ENCODE measurements around the gene COA8.

- no peak for TF ChIP-seq CTCF (conservative IDR thresholded peaks at IDR 0.05; ENCODE audit: low read depth, low read length)
- no peak for TF ChIP-seq EZH2phosphoT487 (IDR thresholded peaks at IDR 0.05; ENCODE audit: borderline replicate concordance, low read length)
- no peak for TF ChIP-seq EZH2 (IDR thresholded peaks at IDR 0.05; ENCODE audit: low read length, unreplicated experiment)
Measured at GRCh38 chr14:103581954-103582703, 19.4 kb downstream of the COA8 start.

Data from PC-3 (cell line).